Measurements from ENCODE around the gene CCDC9B. TPM values are rescaled to one million over a fixed set of nuclear protein-coding genes. Genes with fewer than 3 reads are reported as not detected.

Gene CCDC9B
- total RNA-seq, 1 experiment from 2014 or later, result 5.9 TPM

DNA sequence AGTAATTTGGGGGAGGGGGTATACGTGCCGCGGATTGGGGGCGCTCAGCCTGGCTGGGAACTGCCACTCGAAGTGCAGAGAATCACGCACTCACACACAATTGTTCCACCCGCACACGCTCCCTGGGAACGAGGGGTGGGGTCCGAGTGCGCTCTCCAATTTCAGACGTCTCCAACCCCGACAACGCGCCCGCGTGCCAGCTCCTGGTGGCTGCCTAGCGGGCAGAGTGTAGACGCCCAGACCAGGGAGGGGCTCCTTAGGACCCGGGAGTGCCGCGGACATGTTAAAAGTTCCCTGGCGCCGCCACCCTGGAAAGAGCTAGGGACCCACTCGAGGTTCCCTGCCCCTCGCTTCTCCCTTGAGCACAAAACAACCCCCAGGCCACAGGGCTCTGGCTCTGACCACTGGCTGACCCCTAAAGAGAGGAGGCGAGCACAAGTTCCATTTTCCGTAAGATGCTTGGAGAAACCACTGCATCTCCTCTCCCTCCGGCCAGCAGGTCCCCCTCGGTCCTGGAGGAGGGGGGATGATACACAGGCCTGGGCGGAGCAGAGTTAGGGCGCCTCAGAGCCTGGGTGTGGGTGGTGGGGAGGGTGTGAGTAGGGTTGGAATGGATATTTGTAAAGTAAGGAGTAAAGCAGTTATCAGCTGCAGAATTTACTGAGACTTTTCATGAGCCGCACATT is 57.0 kb downstream of the CCDC9B start:
- DNase-seq (ENCODE audit: low spot score), result no peak
- in situ Hi-C loops (cut with HindIII; ENCODE audit: low sequenced_read_pairs), result no loop called here

DNA sequence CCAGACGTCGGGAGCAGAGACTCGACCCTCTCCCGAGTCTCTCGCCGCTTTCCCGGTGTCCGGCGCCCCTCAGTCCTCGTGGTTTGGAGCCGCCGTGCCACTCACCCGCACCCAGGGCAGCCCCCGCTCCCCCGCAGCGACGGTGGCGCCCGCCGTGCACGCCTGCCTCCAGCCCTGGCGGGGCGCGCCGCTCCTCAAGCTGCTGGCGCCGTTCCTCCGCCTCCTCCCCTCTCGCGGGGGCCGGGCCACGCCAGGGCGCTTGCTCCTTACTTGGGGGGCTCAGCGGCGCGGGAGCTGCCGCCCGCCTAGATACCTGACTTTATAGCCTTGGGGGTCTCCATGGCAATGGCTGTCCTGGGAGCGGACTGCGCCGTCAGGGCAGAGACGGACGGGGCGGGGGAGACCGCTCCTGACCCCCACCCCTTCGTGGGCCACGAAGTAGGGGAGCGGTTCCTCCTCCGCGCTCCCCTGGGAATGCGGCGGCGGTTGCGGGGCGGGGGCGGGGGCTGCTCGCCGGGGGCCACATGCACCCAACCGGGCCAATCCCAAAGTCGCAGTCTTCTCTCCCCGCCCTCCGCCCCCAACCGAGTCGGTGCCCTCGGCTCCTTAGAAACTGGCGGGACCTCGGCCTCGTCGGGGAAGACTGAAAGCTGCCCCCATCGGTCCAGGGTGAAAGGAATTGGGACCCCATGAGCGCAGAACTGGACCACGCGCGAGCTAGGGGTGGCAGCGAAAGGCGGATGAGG is 57.7 kb downstream of the CCDC9B start, which contains the start of gene ANKRD63:
ANKRD63 (minus strand) TSS at position 196 of the 746 bp plus-strand sequence. CDS start 478 bp downstream, outside the sequence.
- in situ Hi-C loops (cut with HindIII; ENCODE audit: low sequenced_read_pairs), result no loop called here
- DNase-seq (ENCODE audit: low spot score), result no peak

DNA sequence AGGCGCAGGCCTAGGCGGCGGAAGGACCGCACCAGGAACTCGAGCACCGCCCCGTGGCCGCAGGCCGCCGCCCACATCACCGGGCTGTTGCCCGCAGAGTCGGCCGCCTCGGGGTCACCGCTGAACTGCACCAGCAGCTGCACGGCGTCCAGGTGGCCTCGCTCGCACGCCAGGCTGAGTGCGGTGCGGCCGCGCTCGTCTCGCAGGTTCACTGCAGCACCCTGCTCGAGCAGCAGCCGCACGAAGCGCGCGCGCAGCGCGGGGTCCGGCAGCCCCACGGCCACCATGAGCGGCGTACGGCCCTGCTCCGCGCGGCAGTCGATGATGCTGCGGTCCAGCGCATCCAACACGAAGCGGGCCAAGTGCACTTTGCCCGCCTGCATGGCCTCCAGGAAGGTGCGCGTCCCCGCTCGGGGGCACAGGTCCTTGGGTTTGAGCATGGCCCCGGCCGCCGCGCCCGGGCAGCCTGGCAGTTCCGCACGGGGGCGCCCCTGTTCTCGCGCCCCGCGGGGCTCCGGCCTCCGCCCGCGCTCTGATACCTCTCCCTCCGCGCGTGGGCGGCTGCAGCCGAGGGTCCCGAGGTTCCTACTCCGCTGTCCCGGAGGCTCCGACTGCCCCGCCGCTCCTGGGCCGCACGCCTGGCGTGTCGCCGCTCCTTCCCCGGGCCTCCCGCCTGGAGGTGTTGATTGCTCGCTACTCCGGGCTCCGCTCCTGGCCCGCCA is 58.4 kb downstream of the CCDC9B start:
- no peak for DNase-seq (ENCODE audit: low spot score)
- in situ Hi-C loops (cut with HindIII; ENCODE audit: low sequenced_read_pairs), result no loop called here

DNA sequence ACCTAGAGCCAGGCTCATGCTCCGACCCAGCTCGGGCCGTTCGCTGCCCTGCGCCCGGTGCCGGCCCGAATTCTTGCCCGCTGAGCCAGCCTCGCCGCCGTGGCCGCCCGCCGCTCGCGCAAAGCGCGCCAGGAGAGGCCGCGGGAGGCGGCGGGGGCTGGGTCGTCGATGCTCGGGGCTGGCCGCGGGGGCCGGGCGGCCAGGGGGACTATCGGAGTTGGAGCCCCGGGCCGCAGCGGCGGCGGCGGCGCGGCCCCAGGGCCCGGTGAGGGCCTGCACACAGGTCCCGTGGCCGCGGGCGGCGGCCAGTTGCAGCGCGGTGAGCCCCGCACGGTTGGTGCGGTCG is 59.0 kb downstream of the CCDC9B start:
- in situ Hi-C loops (cut with HindIII; ENCODE audit: low sequenced_read_pairs), result no loop called here
- DNase-seq (ENCODE audit: low spot score), result no peak

Other genes starting within 250 kb of the CCDC9B start
- 8.1 and 14.3 TPM in 2 replicates for gene BMF, start 232.1 kb downstream of the CCDC9B start, total RNA-seq (2014; rRNA removed; shearing (Covaris generic))
- gene BUB1B, start 179.9 kb downstream of the CCDC9B start, total RNA-seq (2014; rRNA removed; shearing (Covaris generic)), result 64.4 and 86.8 TPM in 2 replicates
- gene PAK6, start 101.9 kb downstream of the CCDC9B start, total RNA-seq (2014; rRNA removed; shearing (Covaris generic)), result 1.8 TPM in 1 of 2 replicates, not detected in the other
- 8.4 and 14.9 TPM in 2 replicates for gene ANKRD63, start 57.9 kb downstream of the CCDC9B start, total RNA-seq (2014; rRNA removed; shearing (Covaris generic))
- gene PLCB2, start 33.0 kb downstream of the CCDC9B start, total RNA-seq (2014; rRNA removed; shearing (Covaris generic)), result 99.6 and 145 TPM in 2 replicates
- 203 TPM in 2 replicates for gene INAFM2, start 17.2 kb downstream of the CCDC9B start, total RNA-seq (2014; rRNA removed; shearing (Covaris generic))
- not detected in 2 replicates for gene PHGR1, start 10.1 kb upstream of the CCDC9B start, total RNA-seq (2014; rRNA removed; shearing (Covaris generic))
- 1.0 and 3.1 TPM in 2 replicates for gene DISP2, start 17.3 kb upstream of the CCDC9B start, total RNA-seq (2014; rRNA removed; shearing (Covaris generic))
- 123 and 146 TPM in 2 replicates for gene KNSTRN, start 41.8 kb upstream of the CCDC9B start, total RNA-seq (2014; rRNA removed; shearing (Covaris generic))
- 91.8 and 111 TPM in 2 replicates for gene IVD, start 64.9 kb upstream of the CCDC9B start, total RNA-seq (2014; rRNA removed; shearing (Covaris generic))
- gene BAHD1, start 100.0 kb upstream of the CCDC9B start, total RNA-seq (2014; rRNA removed; shearing (Covaris generic)), result 33.8 and 37.2 TPM in 2 replicates
- 5.8 and 6.5 TPM in 2 replicates for gene CHST14, start 130.0 kb upstream of the CCDC9B start, total RNA-seq (2014; rRNA removed; shearing (Covaris generic))
- gene CCDC32, start 224.1 kb upstream of the CCDC9B start, total RNA-seq (2014; rRNA removed; shearing (Covaris generic)), result 41.9 and 66.4 TPM in 2 replicates
- gene RPUSD2, start 228.4 kb upstream of the CCDC9B start, total RNA-seq (2014; rRNA removed; shearing (Covaris generic)), result 21.7 and 33.5 TPM in 2 replicates

All from G401 (cell line).